Dendritic cell treated with granulocyte-macrophage colony-stimulating factor and Interleukin-4, amounts not matched to agents 40 ng/mL and 50 ng/mL, for 4 days (primary cell): ENCODE measurements around the gene GYPB.
"Not testable (repeated sequence)": the region's sequence is repeated elsewhere in the genome, so short reads cannot be mapped to it uniquely, and the experiment has no call there.

Source experiments
- H3K27ac Mint-ChIP-seq: one replicate; pipeline ENCODE4 v1.8.0; 2022; ENCODE audit warnings: mild to moderate bottlenecking, mixed read lengths
- H3K27me3 Mint-ChIP-seq: one replicate; pipeline ENCODE4 v1.8.0; 2022; ENCODE audit warnings: mild to moderate bottlenecking, mixed read lengths
- H3K36me3 Mint-ChIP-seq: one replicate; pipeline ENCODE4 v1.8.0; 2022; ENCODE audit warnings: low read depth, mixed read lengths
- H3K4me1 Mint-ChIP-seq: one replicate; pipeline ENCODE4 v1.8.0; 2022; ENCODE audit warnings: low read depth, mixed read lengths
- H3K4me3 Mint-ChIP-seq: one replicate; pipeline ENCODE4 v1.8.0; 2022; ENCODE audit warnings: mild to moderate bottlenecking, moderate library complexity, mixed read lengths
- H3K9me3 Mint-ChIP-seq: one replicate; pipeline ENCODE4 v1.8.0; 2022; ENCODE audit warnings: mixed read lengths
- intact Hi-C: fragments of 100-400 bp; cut with micrococcal nuclease; formaldehyde crosslinking; loops from one replicate; pipeline ENCODE4 v1.15.0; 2022

The GYPB gene

GRCh38 chr4:144024399-144025053, 5.3 kb upstream of the GYPB start:
- not testable (repeated sequence) for H3K4me3 Mint-ChIP-seq, H3K4me1 Mint-ChIP-seq, H3K27ac Mint-ChIP-seq, H3K36me3 Mint-ChIP-seq, H3K9me3 Mint-ChIP-seq, H3K27me3 Mint-ChIP-seq
- intact Hi-C loops: loop anchor here (10.0 kb wide), 1 partner anchor 250 kb away; no protein-coding TSS in a partner anchor

GRCh38 chr4:144022772-144023400, 3.7 kb upstream of the GYPB start:
- not testable (repeated sequence) for H3K27me3 Mint-ChIP-seq, H3K27ac Mint-ChIP-seq, H3K4me1 Mint-ChIP-seq, H3K4me3 Mint-ChIP-seq, H3K9me3 Mint-ChIP-seq, H3K36me3 Mint-ChIP-seq
- intact Hi-C loops: loop anchor here (10.0 kb wide), 1 partner anchor 248 kb away; no protein-coding TSS in a partner anchor

GRCh38 chr4:144021336-144021990, 2.3 kb upstream of the GYPB start:
- not testable (repeated sequence) for H3K27me3 Mint-ChIP-seq

GRCh38 chr4:144018223-144019000, 768 bp downstream of the GYPB start:
- H3K4me1 Mint-ChIP-seq, H3K4me3 Mint-ChIP-seq, intact Hi-C loops, H3K27ac Mint-ChIP-seq, H3K9me3 Mint-ChIP-seq, H3K27me3 Mint-ChIP-seq, H3K36me3 Mint-ChIP-seq: not testable (repeated sequence)

More at GRCh38 chr4:144021336-144021990, 2.3 kb upstream of the GYPB start:
- not testable (repeated sequence) for H3K36me3 Mint-ChIP-seq, H3K9me3 Mint-ChIP-seq, H3K4me3 Mint-ChIP-seq, H3K27ac Mint-ChIP-seq, H3K4me1 Mint-ChIP-seq
- intact Hi-C loops: loop anchor here (10.0 kb wide), 1 partner anchor 247 kb away; no protein-coding TSS in a partner anchor

GRCh38 chr4:144017271-144017670, 1.9 kb downstream of the GYPB start:
- H3K4me1 Mint-ChIP-seq, H3K9me3 Mint-ChIP-seq, H3K27ac Mint-ChIP-seq, H3K36me3 Mint-ChIP-seq, intact Hi-C loops, H3K4me3 Mint-ChIP-seq, H3K27me3 Mint-ChIP-seq: not testable (repeated sequence)

GRCh38 chr4:144016057-144016605, 3.0 kb downstream of the GYPB start:
- H3K36me3 Mint-ChIP-seq, intact Hi-C loops, H3K27ac Mint-ChIP-seq, H3K9me3 Mint-ChIP-seq, H3K4me3 Mint-ChIP-seq, H3K4me1 Mint-ChIP-seq, H3K27me3 Mint-ChIP-seq: not testable (repeated sequence)

GRCh38 chr4:144014808-144015207, 4.4 kb downstream of the GYPB start:
- Mint-ChIP-seq H3K27ac (no peak overlapping the region), H3K4me3 (no peak overlapping the region), H3K4me1 (no peaks in the 10 kb centered on the region), H3K36me3 (no peaks in the 10 kb centered on the region), H3K27me3 (no peaks in the 10 kb centered on the region), H3K9me3 (no peaks in the 10 kb centered on the region)
- intact Hi-C loops: no loop called here

- H3K27ac Mint-ChIP-seq, H3K4me3 Mint-ChIP-seq, H3K27me3 Mint-ChIP-seq, H3K36me3 Mint-ChIP-seq, H3K9me3 Mint-ChIP-seq, H3K4me1 Mint-ChIP-seq, intact Hi-C loops: not testable (repeated sequence)
These were observed 10.6 kb downstream of the GYPB start for GRCh38 chr4:144008602-144009001.

GRCh38 chr4:144007960-144008359, 11.2 kb downstream of the GYPB start:
- intact Hi-C loops, H3K9me3 Mint-ChIP-seq, H3K27me3 Mint-ChIP-seq, H3K27ac Mint-ChIP-seq, H3K4me1 Mint-ChIP-seq, H3K4me3 Mint-ChIP-seq, H3K36me3 Mint-ChIP-seq: not testable (repeated sequence)

GRCh38 chr4:144006200-144006803, 12.9 kb downstream of the GYPB start:
- intact Hi-C loops, H3K4me1 Mint-ChIP-seq, H3K4me3 Mint-ChIP-seq: not testable (repeated sequence)

GRCh38 chr4:144005558-144005953, 13.6 kb downstream of the GYPB start:
- H3K4me1 Mint-ChIP-seq, H3K4me3 Mint-ChIP-seq, H3K9me3 Mint-ChIP-seq, H3K36me3 Mint-ChIP-seq, intact Hi-C loops, H3K27me3 Mint-ChIP-seq, H3K27ac Mint-ChIP-seq: not testable (repeated sequence)

More at GRCh38 chr4:144006200-144006803, 12.9 kb downstream of the GYPB start:
- not testable (repeated sequence) for H3K9me3 Mint-ChIP-seq, H3K27me3 Mint-ChIP-seq, H3K27ac Mint-ChIP-seq, H3K36me3 Mint-ChIP-seq

- intact Hi-C loops, H3K4me1 Mint-ChIP-seq, H3K4me3 Mint-ChIP-seq, H3K36me3 Mint-ChIP-seq, H3K9me3 Mint-ChIP-seq, H3K27me3 Mint-ChIP-seq, H3K27ac Mint-ChIP-seq: not testable (repeated sequence)
These were observed 14.2 kb downstream of the GYPB start for GRCh38 chr4:144004868-144005557.

GRCh38 chr4:144003890-144004265, 15.3 kb downstream of the GYPB start:
- H3K4me1 Mint-ChIP-seq, H3K4me3 Mint-ChIP-seq, intact Hi-C loops: not testable (repeated sequence)

More at GRCh38 chr4:144003890-144004265, 15.3 kb downstream of the GYPB start:
- H3K36me3 Mint-ChIP-seq, H3K9me3 Mint-ChIP-seq, H3K27ac Mint-ChIP-seq, H3K27me3 Mint-ChIP-seq: not testable (repeated sequence)
